GM21717 (cell line): ENCODE measurements around the gene UBAC1.
"Not testable (repeated sequence)": the region's sequence is repeated elsewhere in the genome, so short reads cannot be mapped to it uniquely, and the experiment has no call there.

Experiments used
- ATAC-seq: cut with Tn5 transposase; IDR thresholded peaks from one replicate; pipeline ENCODE4 v1.9.1; 2021; ENCODE audit warnings: mild to moderate bottlenecking, moderate library complexity; ENCODE audit not compliant: unreplicated experiment

Gene UBAC1

DNA sequence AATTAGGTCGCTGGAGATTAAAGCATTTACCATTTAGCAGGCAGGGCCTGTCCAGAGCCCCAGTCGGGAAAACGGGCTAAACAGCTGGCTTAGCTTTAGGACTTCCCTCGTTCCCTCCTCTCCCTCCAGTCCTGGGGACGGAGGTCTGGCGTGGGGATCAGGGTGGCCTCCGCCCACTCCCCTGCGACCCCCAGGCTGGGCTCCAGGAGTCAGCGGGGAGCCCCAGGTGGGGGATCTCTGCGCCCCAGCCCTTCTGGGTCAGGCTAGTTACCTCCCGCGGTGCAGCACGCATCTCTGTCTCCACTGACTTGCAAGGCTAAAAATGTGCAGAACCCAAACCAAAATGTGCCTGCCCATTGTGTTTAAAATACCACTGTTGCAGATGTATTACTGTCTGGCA lies 37.7 kb downstream of the UBAC1 start:
- ATAC-seq: no peak

DNA sequence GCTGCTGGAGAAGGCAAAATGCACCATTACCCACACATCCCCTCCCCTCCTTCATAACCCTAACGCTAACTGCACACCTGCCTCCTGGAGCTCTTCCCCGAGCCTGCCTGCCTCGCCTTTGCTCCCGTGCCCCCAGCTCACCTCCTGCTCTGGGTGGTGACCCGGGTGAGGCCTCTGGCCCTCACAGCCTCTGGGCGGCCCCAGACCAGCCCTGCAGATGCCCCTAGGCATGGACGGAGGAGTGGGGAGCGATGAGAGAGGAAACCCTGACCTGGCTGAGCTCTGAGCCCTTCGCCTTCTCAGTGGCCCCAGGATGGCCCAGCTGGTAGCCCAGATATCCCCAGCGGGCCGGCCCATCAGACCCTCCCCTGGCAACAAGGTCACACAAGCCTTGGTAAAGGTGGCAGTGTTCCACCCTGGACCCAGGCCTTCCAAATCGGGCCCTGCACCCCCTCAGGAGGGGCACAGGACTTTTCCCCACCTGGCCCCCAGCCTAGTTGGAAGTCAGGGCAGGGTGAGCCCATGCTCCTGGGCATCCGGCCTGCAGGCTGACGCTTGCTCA lies 39.3 kb downstream of the UBAC1 start:
- ATAC-seq: no peak

DNA sequence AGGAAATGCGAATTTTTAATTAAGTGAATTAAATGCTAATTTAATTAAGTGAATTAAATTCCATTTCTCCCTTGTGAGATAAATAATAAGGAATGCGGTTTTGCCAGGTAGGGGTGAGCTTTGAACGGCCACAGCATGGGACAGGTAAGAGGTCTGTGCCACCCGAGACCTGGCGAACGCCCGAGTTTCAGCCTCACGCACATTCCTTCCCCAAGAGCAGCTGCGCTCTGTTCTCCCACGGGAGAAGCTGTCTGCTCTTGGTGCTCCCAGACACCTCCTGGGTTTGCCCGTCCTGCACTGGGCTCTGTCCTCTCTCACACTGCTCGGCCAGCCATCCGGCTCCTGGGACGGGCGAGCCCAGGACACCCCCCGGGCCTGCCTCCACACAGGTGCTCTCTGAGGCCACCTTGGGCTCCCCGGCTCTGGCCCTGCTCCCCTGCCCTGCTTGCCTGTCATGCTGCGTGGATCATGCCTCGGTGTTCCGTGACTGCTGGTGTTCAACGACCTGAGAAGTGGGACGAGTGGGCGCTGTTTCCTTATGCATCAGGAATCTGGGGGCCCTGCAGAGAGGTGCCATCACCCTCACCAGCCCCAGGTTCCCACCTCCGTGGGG lies 40.1 kb downstream of the UBAC1 start:
- no peak for ATAC-seq

DNA sequence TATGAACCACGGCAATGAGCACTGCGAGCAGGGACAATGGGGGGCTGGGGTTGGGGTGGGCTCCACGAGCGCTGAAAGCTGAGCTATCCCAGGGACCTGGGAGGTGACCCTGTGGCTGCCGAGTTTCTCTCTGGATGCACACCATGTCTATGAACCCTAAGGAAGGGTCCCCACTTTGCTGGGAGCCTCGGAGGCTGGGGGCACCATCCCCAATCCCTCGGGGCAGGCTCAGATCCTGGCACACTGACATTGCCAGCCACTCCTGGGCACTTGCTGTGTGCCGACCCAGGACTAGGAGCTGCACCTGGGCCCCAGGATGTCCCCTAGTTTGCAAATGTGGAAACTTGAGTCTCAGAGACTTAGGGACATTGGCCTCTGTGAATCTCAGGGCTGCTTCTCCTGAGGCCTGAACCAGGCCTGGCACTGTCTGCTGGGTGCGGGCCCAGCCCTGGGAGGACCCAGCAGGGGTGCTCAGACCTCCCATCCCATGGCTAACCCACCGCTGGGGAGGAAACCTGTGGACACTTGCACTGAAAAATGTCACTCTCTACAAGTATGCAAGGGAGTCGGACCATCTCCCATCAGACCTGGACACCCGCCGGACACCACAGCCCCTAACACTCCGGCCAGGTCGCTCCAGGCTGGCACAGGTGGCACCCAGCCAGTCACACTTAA lies 40.8 kb downstream of the UBAC1 start:
- no peak for ATAC-seq

DNA sequence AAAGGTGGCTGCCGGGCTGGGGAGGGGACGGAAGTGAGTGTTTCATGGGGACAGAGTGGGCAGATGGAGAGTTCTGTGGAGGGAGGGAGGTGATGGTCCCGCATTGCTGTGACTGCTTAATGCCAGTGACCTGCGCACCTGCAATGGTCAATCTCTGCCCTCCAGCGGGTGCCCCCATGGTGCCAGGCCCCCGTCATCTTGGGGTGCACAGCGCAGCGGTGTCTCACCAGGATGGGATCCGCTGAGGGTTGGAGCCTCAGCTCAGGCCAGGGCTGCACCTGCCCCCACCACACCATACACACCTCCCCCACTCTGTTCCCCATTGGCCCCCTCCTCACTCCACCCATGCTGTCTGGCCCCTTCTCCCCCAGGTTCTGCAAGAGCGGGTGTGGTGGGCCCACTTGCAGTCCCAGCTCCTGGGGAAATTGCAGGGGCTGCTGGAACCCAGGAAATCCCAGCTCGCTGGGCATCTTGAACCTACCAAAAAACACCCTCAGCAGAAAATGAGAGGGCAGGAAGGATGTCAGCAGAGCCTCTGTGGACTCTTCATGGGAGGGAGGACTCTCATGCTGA lies 41.8 kb downstream of the UBAC1 start:
- no peak for ATAC-seq

DNA sequence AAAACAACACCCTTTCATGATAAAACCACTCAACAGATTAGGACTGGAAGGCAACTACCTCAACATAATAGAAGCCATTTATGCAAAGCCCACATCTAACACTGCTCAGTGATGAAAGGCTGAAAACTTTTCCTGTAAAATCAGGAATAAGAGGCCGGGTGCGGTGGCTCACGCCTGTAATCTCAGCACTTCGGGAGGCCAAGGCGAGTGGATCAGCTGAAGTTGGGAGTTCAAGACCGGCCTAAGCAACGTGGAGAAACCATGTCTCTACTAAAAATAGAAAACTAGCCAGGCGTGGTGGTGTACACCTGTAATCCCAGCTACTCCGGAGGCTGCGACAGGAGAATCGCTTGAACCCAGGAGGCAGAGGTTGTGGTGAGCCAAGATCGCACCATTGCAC lies 44.9 kb downstream of the UBAC1 start:
- not testable (repeated sequence) for ATAC-seq

DNA sequence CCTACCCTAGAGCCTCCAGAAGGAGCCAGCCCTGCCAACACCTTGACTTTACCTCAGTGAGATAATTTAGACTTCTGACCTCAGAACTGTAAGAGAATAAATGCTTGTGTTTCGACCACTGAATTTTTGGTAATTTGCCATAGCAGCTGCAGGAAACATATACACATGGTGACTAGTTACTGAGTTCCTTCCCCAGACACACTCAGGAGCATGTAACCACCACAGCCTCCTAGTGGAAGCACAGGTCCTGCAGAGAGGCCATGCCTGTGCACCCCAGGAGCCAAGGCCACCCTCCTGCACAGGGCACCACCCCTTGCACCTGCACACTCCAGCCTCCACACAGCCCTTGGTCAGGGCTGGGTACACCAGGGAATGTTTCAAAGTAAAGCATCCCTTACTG lies 46.3 kb downstream of the UBAC1 start:
- no peak for ATAC-seq

DNA sequence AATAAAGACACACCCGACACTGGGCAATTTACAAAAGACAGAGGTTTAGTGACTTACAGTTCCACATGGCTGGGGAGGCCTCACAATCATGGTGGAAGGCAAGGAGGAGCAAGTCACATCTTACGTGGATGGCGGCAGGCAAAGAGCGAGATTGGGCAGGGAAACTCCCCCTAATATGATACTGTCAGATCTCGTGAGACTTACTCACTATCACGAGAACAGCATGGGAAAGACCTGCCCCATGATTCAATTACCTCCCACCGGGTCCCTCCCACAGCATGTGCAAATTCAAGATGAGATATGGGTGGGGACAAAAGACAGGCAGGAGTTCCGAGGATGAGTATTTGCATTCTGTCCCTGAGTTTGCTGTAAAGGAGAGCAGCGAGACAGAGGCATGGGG lies 49.9 kb downstream of the UBAC1 start:
- not testable (repeated sequence) for ATAC-seq

DNA sequence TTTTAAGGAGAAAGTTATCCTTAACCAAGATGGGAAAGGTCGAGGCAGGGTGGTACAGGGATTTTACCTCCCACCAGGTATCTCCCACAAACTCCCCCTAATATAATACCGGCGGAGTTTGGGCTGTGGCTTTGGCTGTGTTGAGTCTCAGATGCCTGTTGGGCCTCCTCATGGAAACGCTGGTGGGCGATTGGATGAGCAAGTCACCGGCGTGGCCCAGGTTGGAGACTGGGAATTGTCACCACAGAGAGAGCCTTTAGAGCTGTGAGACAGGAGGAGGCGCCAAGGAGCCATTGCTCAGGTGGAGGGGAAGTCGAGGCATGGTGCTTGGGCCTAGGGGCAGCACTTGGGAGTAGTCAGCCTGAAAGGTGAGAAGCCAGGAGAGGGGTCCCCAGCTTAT lies 50.4 kb downstream of the UBAC1 start:
- ATAC-seq: no peak

DNA sequence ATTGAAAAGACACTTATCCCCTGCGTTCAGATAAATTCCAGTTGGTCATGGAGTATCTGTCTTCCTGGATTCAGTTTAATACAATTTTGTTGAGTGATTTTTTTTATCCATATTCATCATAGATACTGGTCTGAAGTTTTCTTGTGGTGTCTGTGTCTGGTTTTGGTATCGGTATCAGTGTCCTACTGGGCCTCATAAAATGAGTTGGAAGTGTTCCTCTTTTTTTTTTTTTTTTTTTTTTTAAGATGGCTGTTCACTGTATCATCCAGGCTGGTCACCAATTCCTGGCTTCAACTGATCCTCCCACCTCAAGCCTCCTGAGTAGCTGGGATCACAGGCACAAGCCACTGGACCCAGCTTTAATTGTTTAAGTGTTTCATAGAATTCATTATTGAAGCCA lies 51.0 kb downstream of the UBAC1 start:
- ATAC-seq: no peak

DNA sequence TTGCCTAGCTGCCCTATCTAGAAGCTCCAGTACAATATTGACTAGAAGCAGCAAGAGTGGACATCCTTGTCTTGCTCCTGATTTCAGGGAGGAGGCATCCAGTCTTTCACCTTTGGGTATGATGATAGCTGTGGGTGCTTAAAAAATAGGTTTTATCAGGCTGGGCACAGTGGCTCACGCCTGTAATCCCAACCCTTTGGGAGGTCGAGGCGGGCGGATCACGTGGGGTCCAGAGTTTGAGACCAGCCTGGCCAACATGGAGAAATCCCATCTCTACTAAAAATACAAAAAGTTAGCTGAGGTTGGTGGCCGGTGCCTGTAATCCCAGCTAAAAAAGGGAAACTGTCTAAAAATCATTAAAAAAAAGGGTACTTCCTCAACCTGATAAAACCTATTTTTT lies 51.8 kb downstream of the UBAC1 start:
- no peak for ATAC-seq

DNA sequence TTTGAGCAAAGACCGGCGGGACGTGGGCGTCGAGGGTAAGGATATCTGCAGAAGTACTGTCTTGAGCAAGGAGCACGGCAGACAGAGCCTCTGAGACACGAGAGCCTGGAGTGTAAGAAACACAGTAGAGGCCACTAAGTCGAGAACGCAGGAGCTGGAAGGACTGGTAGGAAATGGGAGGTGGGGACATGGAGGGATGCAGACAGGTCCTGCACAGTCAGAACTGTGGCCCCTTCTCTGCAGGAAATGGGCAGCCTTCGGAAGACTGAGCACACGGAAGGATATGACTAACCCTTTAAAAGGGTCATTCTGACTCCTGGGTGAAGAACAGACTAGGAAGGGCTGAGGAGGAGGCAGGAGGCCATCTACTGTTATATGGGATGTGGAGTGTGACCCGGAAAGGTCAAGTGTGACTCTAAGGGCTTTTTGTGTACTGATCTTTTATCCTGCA lies 52.4 kb downstream of the UBAC1 start:
- ATAC-seq: no peak

DNA sequence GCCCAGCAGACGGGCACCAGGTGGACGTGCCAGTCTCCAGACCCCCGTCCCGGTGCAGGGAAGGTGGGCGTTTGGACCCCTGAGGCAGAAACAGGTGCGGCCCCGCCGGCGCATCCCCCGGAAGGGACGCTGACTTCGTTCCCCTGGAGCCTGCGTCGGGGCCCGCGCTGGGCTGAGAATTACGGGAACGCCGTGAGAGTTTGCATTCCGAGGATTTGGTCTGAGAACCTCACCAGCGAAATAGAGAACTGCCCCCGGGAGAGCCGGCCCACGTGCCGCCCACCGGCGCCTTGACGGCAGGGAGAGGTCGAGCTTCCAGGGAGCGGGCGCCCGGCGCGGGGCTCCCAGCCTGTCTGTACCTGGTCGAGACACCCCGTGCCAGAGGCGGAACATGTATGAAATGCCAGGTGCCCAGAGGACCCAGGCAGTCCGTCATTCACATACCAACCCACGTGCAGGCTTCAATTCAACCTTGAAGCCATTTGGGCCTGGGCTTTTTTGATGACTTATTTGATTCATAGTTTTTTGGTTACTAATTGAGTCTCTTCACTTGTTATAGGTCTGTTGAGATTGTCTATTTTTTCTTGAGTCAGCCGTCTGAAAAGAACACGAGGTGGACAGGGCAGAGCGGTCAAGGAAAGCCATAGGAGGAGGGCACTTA lies 53.0 kb downstream of the UBAC1 start:
- ATAC-seq: peak; percentile 9

DNA sequence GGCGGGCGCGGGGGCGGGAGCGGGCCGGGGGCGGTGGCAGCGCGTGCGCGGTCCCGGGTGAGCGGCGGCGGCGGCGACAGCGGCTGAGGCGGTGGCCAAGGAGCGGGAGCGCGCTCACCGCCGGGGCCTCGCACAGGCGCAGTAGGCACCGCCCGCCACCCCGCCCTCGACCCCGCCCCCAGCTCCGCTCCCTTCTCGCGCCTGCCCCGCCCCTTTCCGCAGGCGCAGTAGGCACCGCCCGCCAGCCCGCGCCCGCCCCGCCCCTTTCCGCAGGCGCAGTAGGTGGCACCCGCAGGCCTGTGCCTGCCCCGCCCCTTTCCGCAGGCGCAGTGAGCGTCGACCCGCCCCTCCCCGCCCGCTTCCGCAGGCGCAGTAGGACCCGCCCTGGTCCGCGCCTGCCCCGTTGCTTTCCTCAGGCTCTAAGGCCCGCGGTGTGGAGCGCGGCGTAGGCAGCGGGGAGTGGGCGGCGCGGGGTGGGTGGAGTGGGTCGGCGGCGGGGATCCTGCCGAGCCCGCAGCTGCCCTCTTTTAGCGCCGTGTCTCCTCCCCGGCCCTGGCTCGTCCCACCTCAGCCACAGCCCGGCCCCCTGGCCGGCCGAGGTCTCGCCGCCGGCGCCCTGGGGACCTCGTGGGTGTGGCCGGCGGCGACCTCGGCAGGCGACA lies 53.6 kb downstream of the UBAC1 start, which contains the start of gene CAMSAP1:
Gene CAMSAP1, minus strand, starts transcription at position 116 of the 662 bp plus-strand sequence. CDS start 387 bp downstream, outside the sequence.
- peak; percentile 53 for ATAC-seq

DNA sequence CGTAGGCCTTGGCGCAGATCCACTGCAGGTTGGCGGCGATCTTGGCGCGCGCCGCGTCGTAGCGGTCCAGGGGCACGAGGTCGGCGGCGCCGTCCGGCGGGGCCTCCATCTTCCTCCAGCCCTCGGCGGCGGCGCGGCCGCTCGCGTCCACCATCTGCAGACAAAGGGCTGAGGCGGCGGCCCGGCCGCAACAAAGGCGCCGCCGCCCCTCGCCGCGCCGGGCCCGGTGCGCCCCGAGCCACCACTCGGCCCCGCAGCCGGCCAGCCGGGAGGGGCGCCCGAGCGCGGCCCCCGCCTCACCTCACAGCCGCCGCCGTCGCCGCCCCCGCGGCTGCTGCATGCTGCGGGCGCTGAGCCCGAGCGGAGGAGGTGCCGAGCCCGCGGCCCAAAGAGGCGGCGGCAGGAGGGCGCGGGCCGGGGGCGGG lies 54.2 kb downstream of the UBAC1 start:
- peak; percentile 23 for ATAC-seq

DNA sequence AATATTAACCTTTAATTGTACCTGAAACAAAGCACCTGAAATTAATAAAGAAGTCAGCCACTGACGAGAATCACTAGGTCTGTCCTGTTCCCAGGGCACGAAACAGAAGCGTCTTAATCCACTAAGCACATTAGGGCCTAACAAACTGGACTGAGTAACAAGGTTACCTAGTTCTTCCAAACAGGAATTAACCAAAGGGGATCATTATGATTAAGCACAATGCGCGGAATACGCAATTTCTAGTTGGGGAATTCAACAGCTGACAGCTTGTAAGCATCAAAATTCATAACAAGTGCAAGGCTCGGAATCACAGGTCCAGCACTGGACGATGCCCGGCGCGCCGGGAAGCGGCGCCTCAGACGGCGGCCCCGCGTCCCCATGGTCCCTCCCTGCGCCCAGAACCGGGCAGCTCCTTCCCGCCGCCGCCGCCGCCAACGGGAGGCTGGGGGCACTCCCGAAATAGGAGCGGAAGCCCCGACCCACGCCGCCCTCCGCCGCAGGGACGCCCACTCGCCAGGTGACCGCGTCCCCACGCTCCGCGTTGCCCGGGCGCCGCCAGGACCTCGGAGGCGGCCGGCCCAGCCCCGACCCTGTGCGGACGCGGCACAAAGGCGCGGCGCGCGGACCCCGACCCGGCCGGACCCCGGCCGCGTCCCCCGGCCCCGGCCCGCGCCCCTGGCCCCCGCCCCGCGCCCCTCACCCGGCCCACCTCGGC lies 54.7 kb downstream of the UBAC1 start:
- peak; percentile 14 for ATAC-seq

DNA sequence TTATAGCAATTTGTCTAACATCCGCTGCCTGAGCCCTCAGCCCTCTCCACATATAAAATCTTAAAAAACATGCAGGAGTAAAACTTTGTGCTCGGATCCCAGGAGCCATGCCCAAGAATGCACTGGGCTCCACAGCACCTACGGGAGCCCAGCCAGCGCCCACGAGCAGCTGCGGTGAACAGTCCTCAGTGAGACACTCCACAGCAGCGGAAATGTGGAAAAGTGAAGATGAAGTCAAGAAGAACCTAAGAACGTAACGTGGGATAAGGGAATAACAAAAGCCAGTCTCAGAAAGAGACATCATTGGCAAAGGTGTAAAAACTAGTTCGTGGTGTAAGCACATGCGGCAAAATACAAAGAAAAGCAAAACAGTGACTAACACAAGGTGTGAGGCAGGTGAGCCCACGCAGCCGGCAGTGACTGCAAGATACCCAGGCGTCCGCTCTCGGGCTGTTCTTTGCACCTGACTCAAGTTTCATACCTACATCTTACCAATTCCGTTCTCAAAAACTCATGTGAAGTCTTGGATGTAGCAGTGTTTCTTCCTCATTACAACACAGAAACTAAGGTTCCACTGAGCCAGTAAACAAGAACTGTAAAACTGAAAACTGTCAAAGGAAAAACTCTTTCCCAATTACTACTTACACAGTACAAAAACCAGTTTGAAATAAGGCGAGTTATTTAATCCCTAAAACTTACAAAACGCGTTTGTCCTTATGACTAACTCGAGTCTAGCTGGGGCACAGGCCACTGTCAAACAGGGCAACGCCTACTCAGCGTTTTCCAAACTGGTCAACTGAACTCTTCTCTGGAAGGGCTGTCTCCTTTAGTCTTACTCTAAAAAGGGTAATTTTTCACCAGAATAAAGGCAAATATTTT lies 55.6 kb downstream of the UBAC1 start:
- ATAC-seq: no peak

DNA sequence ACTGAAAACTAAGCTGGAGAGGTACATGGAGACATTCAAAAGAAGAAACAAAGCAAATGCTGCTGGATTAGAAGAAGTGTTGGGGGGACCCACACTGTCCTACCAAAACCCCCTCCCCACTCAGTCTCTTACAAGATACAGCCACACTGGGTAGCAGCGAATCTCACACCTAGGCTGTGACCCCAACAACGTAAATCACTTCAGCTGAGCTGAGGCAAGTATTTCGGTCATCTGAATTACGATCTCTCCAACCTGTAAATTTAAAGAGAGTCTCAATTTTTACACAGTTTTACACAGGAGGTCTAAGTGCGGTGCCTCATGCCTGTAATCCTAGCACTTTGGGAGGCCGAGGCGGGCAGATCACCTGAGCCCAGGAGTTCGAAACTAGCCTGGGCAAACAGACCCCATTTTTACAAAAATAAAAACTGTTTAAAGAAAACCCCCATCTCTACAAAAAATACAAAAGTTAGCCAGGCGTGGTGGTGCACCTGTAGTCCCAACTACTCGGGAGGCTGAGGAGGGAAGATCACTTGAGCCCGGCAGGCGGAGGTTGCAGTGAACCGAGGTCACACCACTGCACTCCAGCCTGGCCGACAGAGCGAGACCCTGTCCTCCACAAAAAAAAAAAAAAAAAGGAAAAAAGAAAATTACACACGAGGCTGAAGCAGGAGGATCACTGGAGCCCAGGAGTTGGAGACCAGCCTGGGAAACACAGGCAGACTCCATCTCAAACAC lies 57.2 kb downstream of the UBAC1 start:
- ATAC-seq: no peak

DNA sequence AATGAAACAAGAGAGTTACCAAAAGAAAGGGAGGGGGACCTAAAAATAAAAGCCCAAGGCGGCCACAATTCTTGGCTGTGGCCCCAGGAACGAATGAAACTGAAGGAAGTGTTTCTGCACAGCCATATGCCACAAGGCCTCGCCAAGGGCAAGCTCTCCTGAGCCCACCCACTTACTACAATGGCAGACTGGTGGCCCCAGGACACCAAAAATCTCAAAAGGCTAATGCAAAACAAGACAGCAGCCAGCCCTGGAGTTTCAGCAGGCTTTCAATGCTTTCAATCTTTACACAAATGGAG lies 57.9 kb downstream of the UBAC1 start:
- ATAC-seq: no peak
